A549 (cell line): ENCODE results near the gene FOXO6. TPM values are rescaled to one million over a fixed set of nuclear protein-coding genes. Genes with fewer than 3 reads are reported as not detected.

Experiments
- ATAC-seq, 2 experiments: fragments of 200-7000 bp in 1 of 2; fragments of >200 bp in 1 of 2; cut with Nextera tagmentation in 1 of 2; cut with Tn5 transposase in 1 of 2; 3 replicates each; pipeline versions ENCODE4 v1.8.0 to v1.9.1; 2018 to 2020; ENCODE audit warnings: mild to moderate bottlenecking in 1 of 2, moderate library complexity in 1 of 2
- CTCF ChIA-PET: fragments of 300-600 bp; sonication (Branson Sonifier 250); formaldehyde crosslinking; extraction: SDS; loops from one replicate; lab custom pipeline; 2021; ENCODE audit warnings: antibody characterized with exemption, inconsistent platforms; lab: Yijun Ruan, JAX
- POLR2A ChIA-PET: fragments of 350-600 bp; formaldehyde crosslinking; extraction: SDS; loops from one replicate; lab custom pipeline; 2021; ENCODE audit warnings: antibody characterized with exemption, inconsistent platforms; lab: Yijun Ruan, JAX
- DNase-seq, 2 experiments: peaks; one replicate each; pipeline versions ENCODE4 v3.0.0 to v3.0.0-alpha.2; 2011 to 2016; ENCODE audit warnings: low read depth in 1 of 2, low spot score in 1 of 2
- FAIRE-seq: peaks from 2 replicates; lab custom pipeline; 2011; peaks lifted over from hg19 to GRCh38; lab: Jason Lieb, UNC
- H3K27ac ChIP-seq, 2 experiments: fragments of >200 bp; sonication (Bioruptor Twin); formaldehyde crosslinking; 3 replicates each; pipeline ENCODE4 v1.5.1; 2016 to 2017
- H3K4me1 ChIP-seq: fragments of >200 bp; sonication (Bioruptor Twin); formaldehyde crosslinking; 3 replicates; pipeline ENCODE4 v1.6.1; 2016
- H3K4me2 ChIP-seq: fragments of >200 bp; sonication (Bioruptor Twin); formaldehyde crosslinking; 3 replicates; pipeline ENCODE4 v1.6.1; 2016
- H3K4me3 ChIP-seq: fragments of >200 bp; sonication (Bioruptor Twin); formaldehyde crosslinking; 3 replicates; pipeline ENCODE4 v1.5.1; 2016
- H3K9me3 ChIP-seq: fragments of >200 bp; sonication (Bioruptor Twin); formaldehyde crosslinking; 3 replicates; pipeline ENCODE4 v1.6.1; 2016
- ATOH8 ChIP-seq: fragments of 250-450 bp; sonication (Bioruptor Pico); IDR thresholded peaks from 2 replicates; pipeline ENCODE4 v1.5.0; 2020; ENCODE audit warnings: low read depth, mild to moderate bottlenecking, moderate library complexity
- BCL3 ChIP-seq: fragments of >200 bp; sonication (Bioruptor Twin); formaldehyde crosslinking; IDR thresholded peaks from 3 replicates; pipeline ENCODE4 v1.6.1; 2016
- CHD2 ChIP-seq: fragments of 150-350 bp; IDR thresholded peaks from 2 replicates; pipeline ENCODE4 v1.6.1; 2014; ENCODE audit warnings: low read length; ENCODE audit not compliant: partially characterized antibody
- E2F6 ChIP-seq: IDR thresholded peaks from 2 replicates; pipeline ENCODE4 v1.6.1; 2012; ENCODE audit warnings: low read depth, borderline replicate concordance
- ELK1 ChIP-seq: fragments of 150-350 bp; IDR thresholded peaks from 2 replicates; pipeline ENCODE4 v1.6.1; 2014; ENCODE audit warnings: low read depth, mild to moderate bottlenecking, low read length
- FOSB ChIP-seq: fragments of 250-450 bp; sonication (Bioruptor Pico); IDR thresholded peaks from 2 replicates; pipeline ENCODE4 v1.5.0; 2020; ENCODE audit warnings: mild to moderate bottlenecking, moderate library complexity
- FOXS1 ChIP-seq: fragments of 250-450 bp; sonication (Bioruptor Pico); IDR thresholded peaks from 2 replicates; pipeline ENCODE4 v1.5.0; 2020; ENCODE audit warnings: mild to moderate bottlenecking, moderate library complexity
- HEYL ChIP-seq: fragments of 250-450 bp; sonication (Bioruptor Pico); IDR thresholded peaks from 2 replicates; pipeline ENCODE4 v1.8.0; 2021; ENCODE audit warnings: mild to moderate bottlenecking, moderate library complexity
- MAZ ChIP-seq: fragments of 150-350 bp; IDR thresholded peaks from 2 replicates; pipeline ENCODE4 v1.6.1; 2014; ENCODE audit warnings: antibody characterized with exemption, low read depth, low read length, borderline replicate concordance
- NPAS2 ChIP-seq: fragments of 250-450 bp; sonication (Bioruptor Pico); IDR thresholded peaks from 2 replicates; pipeline ENCODE4 v1.8.0; 2022; ENCODE audit warnings: mild to moderate bottlenecking, moderate library complexity, borderline replicate concordance
- NR3C1 ChIP-seq: fragments of >200 bp; sonication (Bioruptor Twin); formaldehyde crosslinking; IDR thresholded peaks from 3 replicates; pipeline ENCODE4 v1.6.1; 2017
- PHF8 ChIP-seq: fragments of 200-600 bp; sonication (generic); IDR thresholded peaks from 2 replicates; pipeline ENCODE4 v1.6.1; 2016; ENCODE audit warnings: low read depth, mild to moderate bottlenecking, antibody characterized with exemption, moderate library complexity, borderline replicate concordance
- POLR2A ChIP-seq: IDR thresholded peaks from 2 replicates; pipeline ENCODE4 v1.6.1; 2012; ENCODE audit warnings: mild to moderate bottlenecking, low read length
- REST ChIP-seq: fragments of 200-600 bp; sonication (generic); IDR thresholded peaks from 2 replicates; pipeline ENCODE4 v1.6.1; 2016; ENCODE audit warnings: antibody characterized with exemption, mild to moderate bottlenecking, moderate library complexity
- RFX5 ChIP-seq: fragments of 450-650 bp; IDR thresholded peaks from 2 replicates; pipeline ENCODE4 v1.7.1; 2014; ENCODE audit warnings: antibody characterized with exemption, mild to moderate bottlenecking, moderate library complexity
- RNF2 ChIP-seq: fragments of 200-600 bp; sonication (generic); IDR thresholded peaks from 2 replicates; pipeline ENCODE4 v1.6.1; 2016; ENCODE audit warnings: low read depth, mild to moderate bottlenecking, antibody characterized with exemption, moderate library complexity, borderline replicate concordance
- TFCP2L1 ChIP-seq: fragments of 250-450 bp; sonication (Bioruptor Pico); IDR thresholded peaks from 2 replicates; pipeline ENCODE4 v1.5.0; 2021; ENCODE audit warnings: mild to moderate bottlenecking
- USF2 ChIP-seq: fragments of 450-650 bp; IDR thresholded peaks from 2 replicates; pipeline ENCODE4 v1.6.1; 2014; ENCODE audit warnings: antibody characterized with exemption
- ZNF302 ChIP-seq: fragments of 250-450 bp; sonication (Bioruptor Pico); IDR thresholded peaks from 2 replicates; pipeline ENCODE4 v1.9.0; 2021; ENCODE audit warnings: inconsistent platforms, mild to moderate bottlenecking, moderate library complexity
- ZSCAN20 ChIP-seq: fragments of 250-450 bp; sonication (Bioruptor Pico); IDR thresholded peaks from 2 replicates; pipeline ENCODE4 v1.8.0; 2022; ENCODE audit warnings: mild to moderate bottlenecking, moderate library complexity
- WGBS: methylation state at CpG from one replicate; pipeline ENCODE4 v1.1.6; 2017; ENCODE audit errors: missing lambda C conversion rate; 5-methylcytosine and 5-hydroxymethylcytosine counted together
- polyA plus RNA-seq, 4 experiments: library from polyadenylated mRNA; depleted of rRNA in 3 of 4; stranded (reverse); fragments of >200 nt; fragmentation: RNase III in 1 of 4; extraction: RNeasy Plus Mini Kit Qiagen cat#74134 plus additional on column Dnase treatment in 1 of 4; gene quantifications; 2 replicates in 3 of 4; 3 replicates in 1 of 4; pipeline ENCODE4 v1.2.3, GENCODE V29; 2011 to 2017

The FOXO6 gene
- polyA plus RNA-seq, 2 of the 4 experiments (the other 2 are of a cell fraction), result 0.10 to 0.25 TPM

GRCh38 chr1:41370756-41371420 is 9.7 kb downstream of the FOXO6 start (continued):
- TF ChIP-seq RNF2 (no peak), NPAS2 (CRISPR knock-in tag) (no peak), POLR2A (no peak), ELK1 (no peak)

- TF ChIP-seq USF2 (no peak), POLR2A (no peak), TFCP2L1 (CRISPR knock-in tag) (no peak), MAZ (no peak), PHF8 (no peak), ZSCAN20 (CRISPR knock-in tag) (no peak), FOXS1 (CRISPR knock-in tag) (no peak), BCL3 (no peak), E2F6 (no peak), NR3C1 (no peak), RFX5 (no peak), REST (no peak), CHD2 (no peak), ATOH8 (CRISPR knock-in tag) (no peak), HEYL (CRISPR knock-in tag) (no peak), ZNF302 (no peak), FOSB (CRISPR knock-in tag) (no peak)
- ChIA-PET POLR2A (no interaction called here), CTCF (interaction anchor here (0.9 to 1.4 kb wide), 2 partner anchors 11 to 16 kb away, joined by 3 read pairs; partner anchors contain the start of gene FOXO6)
- Histone ChIP-seq H3K27ac (peak overlapping the region in 1 of 2 experiments; percentile 36; a peak in 1 of 6 replicates), H3K9me3 (no peaks in the 10 kb centered on the region), H3K4me3 (no peak overlapping the region), H3K4me1 (peaks cover 9% of the 10 kb centered on the region; the same call in 2 of the 3 replicates), H3K4me2 (0 out of 3 replicates have a peak overlapping the region, but pooled peaks have one; percentile 1)
- DNase-seq (no peak), FAIRE-seq (no peak), ATAC-seq (peak in 1 of 2 experiments; percentile 23; a peak in 2 of 6 replicates)
- 66% methylated on average over 3 of the region's 7 CpGs for WGBS
These were observed 10.7 kb downstream of the FOXO6 start for GRCh38 chr1:41371630-41372599.
